HG02610 (cell line): Measurements from ENCODE around the gene CKS2.

ENCODE experiments used
- ATAC-seq: cut with Tn5 transposase; IDR thresholded peaks from one replicate; pipeline ENCODE4 v1.9.1; 2021; ENCODE audit warnings: mild to moderate bottlenecking, moderate library complexity; ENCODE audit not compliant: unreplicated experiment

Gene CKS2

GRCh38 chr9:89346696-89347095 lies 35.7 kb downstream of the CKS2 start:
- ATAC-seq: no peak

DNA sequence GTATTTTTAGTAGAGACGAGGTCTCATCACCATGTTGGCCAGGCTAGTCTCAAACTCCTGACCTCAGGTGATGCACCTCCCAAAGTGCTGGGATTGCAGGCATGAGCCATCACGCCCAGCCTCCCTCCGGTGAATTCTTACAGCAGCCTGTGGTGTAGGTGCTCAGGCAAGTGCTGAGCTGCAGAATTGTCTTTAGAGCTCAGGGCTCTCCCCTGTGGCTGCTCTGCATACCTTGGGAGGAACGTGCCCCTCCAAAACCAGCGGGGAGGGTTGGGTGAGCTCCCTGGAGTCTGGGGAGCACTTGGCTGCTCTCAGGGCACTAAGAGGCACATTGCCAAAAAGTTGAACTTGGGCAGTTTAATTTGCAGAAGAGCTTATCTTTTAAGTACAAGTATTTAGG lies 36.7 kb downstream of the CKS2 start:
- ATAC-seq: no peak

DNA sequence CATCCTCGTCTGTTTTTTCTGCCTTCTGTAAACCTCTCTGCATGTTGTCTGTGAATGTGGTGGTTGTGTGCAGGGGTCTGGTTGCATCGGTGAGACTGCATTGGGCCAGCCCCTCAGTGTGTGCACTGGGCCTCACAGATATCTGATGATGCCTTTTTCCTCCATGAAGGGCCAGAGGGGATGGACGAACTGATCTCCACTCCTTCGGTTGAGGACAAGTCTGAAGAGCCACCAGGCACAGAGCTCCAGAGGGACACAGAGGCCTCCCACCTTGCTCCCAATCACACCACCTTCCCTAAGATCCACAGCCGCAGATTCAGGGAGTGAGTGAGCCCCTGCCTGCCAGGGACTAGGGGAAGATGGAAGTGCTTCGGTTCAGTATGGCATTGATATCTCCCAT lies 38.6 kb downstream of the CKS2 start:
- ATAC-seq: no peak

- ATAC-seq: no peak
Measured at GRCh38 chr9:89350988-89351557, 40.1 kb downstream of the CKS2 start.

DNA sequence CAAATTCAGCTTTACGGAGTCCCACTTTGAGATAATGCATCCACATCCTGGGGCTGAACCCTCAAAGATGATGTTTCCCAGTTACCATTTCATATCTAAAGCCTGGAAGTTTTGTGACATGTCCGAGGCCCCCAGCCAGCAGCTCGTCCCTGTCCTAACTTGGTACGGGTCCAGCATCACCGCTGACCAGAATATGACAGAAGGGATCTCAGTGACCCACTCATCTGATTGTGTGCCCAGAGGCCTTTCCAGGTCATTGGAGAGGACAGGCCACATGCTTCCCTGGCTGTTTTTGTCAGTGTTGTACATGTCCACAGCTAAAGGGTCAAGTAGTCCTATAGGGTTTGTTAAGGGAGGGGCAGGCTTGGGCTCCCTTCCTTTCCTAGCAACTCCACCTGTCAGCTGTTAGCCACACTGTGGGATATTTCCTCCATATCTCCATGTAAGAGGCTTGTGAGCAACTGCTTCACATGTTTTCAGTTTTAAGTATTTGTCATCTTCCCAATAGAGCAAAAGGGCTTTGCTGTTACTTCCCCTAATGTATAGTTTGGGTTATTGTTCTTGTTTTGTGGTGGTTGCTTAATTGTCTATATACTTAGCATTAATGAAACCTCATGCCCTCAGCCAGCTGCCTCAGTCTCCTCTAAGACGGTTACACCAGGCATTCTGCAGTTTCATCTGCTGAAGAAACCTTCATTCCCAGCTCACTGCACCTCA lies 40.7 kb downstream of the CKS2 start:
- no peak for ATAC-seq

- no peak for ATAC-seq
Measured at GRCh38 chr9:89352451-89352850, 41.5 kb downstream of the CKS2 start.

GRCh38 chr9:89352874-89353649 lies 42.1 kb downstream of the CKS2 start:
- ATAC-seq: no peak

- no peak for ATAC-seq
Measured at GRCh38 chr9:89353989-89354388, 43.0 kb downstream of the CKS2 start.

- ATAC-seq: no peak
Measured at GRCh38 chr9:89354471-89354870, 43.5 kb downstream of the CKS2 start.

DNA sequence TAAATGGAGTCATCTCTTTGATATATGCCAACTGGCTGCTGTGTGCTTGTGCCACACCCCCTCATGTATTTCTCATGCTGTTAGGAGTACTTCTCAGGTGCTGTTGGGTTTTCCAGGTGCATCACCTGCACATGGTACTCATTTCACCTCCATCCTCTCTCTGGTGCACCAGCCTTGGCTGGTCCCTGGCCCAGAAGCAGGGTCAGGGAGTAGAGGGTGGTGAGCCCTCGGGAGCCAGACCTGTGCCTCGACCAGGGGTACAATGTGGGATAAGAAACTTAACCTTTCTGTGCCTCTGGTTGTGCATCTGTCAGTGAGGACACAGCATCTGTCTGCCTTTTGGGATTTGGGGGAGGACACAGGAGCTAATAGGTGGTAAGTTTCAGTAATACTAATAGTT lies 45.8 kb downstream of the CKS2 start:
- ATAC-seq: no peak

- ATAC-seq: no peak
Measured at GRCh38 chr9:89357331-89358197, 46.6 kb downstream of the CKS2 start.

GRCh38 chr9:89358376-89358916 lies 47.5 kb downstream of the CKS2 start:
- ATAC-seq: no peak

DNA sequence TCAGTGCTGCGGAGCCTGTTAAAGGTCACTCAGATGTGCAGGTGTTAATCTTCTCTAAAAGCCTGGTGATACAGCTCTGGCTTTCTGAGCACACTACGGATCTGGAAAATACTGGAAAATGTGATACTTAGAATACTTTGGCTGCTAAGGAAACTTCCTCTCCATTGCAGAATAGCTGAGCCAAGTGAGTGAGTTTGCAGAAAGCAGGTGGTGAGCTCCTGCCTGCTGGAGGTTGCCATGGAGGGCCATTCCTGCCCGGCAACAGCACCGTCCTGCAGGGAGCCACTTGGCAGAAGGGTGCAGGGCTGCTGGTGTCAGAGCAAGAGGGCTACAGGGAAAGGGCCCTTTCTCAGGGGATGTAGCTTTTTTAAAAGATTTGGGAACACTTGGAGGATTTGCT lies 48.0 kb downstream of the CKS2 start:
- no peak for ATAC-seq

DNA sequence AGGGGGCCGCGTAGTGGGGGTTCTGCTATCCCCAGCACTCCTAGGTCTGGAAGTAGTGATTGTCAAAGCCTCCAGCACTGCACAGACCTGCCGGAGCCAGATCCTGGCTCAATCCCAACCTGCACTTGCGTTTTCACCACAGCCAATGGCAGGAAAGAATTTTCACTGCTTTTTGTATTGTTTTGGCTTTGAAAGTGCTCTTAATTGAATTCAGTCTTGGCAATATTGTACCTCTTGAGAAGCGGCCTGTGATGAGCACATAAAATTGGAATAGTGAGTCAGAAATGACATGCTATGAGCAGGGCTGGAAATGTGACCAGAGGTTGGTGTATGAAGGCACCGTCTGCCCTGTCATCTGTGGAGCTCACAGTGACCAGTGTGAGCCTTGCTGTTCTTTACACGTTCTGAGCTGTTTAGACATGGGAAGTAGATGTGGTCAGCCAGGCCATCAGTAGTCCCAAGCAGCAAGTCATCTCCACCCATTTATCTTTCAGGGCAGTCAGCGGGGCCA lies 48.8 kb downstream of the CKS2 start:
- ATAC-seq: no peak

- ATAC-seq: no peak
Measured at GRCh38 chr9:89360465-89360864, 49.5 kb downstream of the CKS2 start.

DNA sequence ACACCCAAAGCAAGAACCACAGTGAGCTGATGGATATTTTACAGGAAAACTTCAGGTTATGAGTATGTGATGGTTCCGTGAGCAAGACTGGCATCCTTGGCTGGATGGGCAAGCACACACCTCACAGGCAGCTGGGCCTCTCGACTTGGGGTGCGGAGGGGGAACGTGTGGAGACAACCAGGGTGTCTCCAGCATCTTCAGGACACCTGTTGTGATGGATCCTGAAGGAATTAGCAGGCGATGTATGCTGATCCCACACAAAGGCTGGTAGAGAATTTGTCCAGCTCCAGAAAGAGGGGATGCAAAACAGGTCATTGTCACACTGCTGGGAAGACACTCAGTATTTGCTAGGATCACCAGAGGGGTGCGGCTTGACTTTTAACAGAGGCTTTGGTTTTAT lies 50.0 kb downstream of the CKS2 start:
- ATAC-seq: no peak

DNA sequence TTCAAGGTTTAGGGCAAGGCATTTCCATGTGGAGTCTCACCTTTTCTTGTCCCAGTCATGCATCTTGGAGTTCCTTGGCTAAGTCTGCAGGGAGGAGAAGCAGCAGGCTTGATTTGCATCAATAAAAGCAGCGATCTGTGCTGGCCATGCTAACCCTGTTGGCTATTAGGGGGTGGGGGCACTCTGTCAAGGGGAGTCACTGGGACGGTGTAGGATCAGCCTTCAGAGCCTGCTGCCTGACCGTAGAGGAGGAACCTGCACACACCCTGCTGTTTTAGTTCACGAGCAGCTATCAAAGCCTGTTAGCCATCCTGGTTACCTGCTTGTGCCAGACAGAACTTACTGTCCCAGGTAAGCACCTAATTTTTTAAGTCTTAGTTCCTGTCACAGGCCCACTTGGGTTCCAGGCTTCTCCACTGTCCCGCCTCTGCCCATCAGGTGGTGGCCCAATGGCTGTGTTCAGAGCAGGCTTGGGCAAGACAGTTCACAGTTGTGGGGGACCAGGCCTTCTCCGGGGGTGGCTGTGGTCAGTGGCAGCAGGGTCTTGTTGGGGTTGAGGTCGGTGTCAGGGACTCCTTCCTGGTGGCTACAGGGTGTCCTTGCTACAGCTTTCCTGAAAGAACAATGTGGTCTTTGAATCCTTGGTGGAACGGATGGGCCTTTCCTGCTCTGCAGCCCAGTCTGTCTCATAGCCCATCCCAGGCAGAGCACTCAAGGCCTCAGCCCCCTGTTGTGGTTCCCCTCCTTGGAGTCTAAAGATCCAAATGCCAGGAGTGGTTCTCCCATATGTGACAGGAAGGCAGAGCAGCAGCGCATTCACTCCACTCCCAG lies 51.0 kb downstream of the CKS2 start:
- ATAC-seq: no peak

DNA sequence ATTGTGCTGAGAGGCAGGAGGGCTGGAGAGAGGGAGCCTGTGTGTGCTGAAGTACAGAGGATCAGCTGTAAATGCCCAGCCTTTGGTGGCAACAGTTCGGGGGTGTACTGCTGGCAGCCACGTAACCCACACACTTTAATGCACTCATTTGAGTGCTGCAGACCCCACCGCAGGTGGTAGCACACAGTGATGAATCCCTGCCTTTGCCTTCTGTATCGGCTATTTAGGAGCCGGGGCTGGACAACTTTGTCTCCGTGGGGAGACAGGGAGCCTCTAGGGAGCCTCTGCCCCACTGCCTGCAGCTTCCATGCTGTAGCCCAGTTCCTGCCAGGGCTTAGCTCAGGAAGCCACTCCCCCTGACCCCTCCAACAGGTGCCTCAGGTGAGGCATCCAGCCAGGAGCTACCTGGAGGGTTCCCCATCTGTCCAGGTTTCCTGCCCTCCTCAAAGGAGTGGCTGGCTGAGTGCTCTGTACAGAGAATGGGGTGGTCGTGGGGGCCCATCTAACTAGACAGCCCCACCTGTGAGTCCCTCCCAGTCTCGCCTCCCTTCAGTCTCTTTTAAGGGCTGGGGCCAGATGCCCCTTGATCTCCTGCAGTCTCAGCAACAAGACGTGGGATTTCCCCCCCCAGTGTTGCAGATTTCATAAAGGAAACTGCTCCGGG lies 51.8 kb downstream of the CKS2 start:
- no peak for ATAC-seq

DNA sequence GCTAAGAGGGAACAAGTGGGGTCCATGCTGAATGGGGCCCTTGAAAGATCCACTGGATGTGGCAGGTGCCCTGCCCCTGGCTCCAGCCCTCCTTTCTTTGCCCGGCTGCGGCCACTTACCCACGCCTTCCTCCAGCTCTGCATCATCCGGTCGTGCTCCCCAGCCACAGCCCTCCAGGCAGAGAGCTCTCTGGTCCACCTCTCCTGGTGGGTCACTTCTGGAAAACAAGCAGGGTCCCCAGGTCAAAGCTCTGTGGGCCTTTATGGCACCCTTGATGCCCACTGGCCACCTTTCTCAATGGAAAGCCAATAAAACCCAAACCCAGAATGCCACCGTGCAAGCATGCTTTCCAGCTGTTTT lies 52.3 kb downstream of the CKS2 start:
- ATAC-seq: no peak
